ENCODE results near the gene CORO7. TPM values are rescaled to one million over a fixed set of nuclear protein-coding genes. Genes with fewer than 3 reads are reported as not detected.
A peak's percentile ranks its signal among the peaks of the same experiment; 100 is the strongest.

Gene CORO7
- total RNA-seq, 1 donor from 2014 or later: 58.0 TPM

- DNase-seq: no peak
Observed at GRCh38 chr16:4320571-4321137, 95.7 kb downstream of the CORO7 start.

GRCh38 chr16:4319454-4320421 is 96.7 kb downstream of the CORO7 start:
- DNase-seq: peak; percentile 25

GRCh38 chr16:4318967-4319366 is 97.4 kb downstream of the CORO7 start:
- DNase-seq: no peak

GRCh38 chr16:4318451-4318910 is 97.9 kb downstream of the CORO7 start:
- DNase-seq: no peak

GRCh38 chr16:4317532-4318450 is 98.6 kb downstream of the CORO7 start:
- DNase-seq: no peak

GRCh38 chr16:4316864-4317531 is 99.4 kb downstream of the CORO7 start:
- peak; percentile 34 for DNase-seq

GRCh38 chr16:4316108-4316863 is 100.1 kb downstream of the CORO7 start:
- peak; percentile 26 for DNase-seq

GRCh38 chr16:4315186-4316107 is 100.9 kb downstream of the CORO7 start, which contains the start of gene GLIS2:
Gene GLIS2 (plus strand): TSS chr16:4316067. CDS start chr16:4332281, 16,214 bp downstream.
- peak; percentile 64 for DNase-seq

- peak; percentile 44 for DNase-seq
Observed at GRCh38 chr16:4314532-4315185, 101.7 kb downstream of the CORO7 start.

GRCh38 chr16:4313563-4314531 is 102.5 kb downstream of the CORO7 start:
- DNase-seq: peak; percentile 75

GRCh38 chr16:4309833-4310266 is 106.5 kb downstream of the CORO7 start:
- peak; percentile 75 for DNase-seq

GRCh38 chr16:4309102-4309832 is 107.1 kb downstream of the CORO7 start:
- DNase-seq: no peak

GRCh38 chr16:4307215-4308037 is 109.0 kb downstream of the CORO7 start:
- DNase-seq: peak; percentile 86

GRCh38 chr16:4306470-4307214 is 109.8 kb downstream of the CORO7 start:
- no peak for DNase-seq
